ENCODE results near the gene BASP1. TPM values are rescaled to one million over a fixed set of nuclear protein-coding genes. Genes with fewer than 3 reads are reported as not detected.

The BASP1 gene
- total RNA-seq, 1 donor from 2014 or later, result 158 TPM

GRCh38 chr5:17288570-17288969, 71.1 kb downstream of the BASP1 start:
- peaks cover 12% of the 10 kb centered on the region for H3K9me3 Mint-ChIP-seq
- peaks cover 2% of the 10 kb centered on the region for H3K36me3 Mint-ChIP-seq
- TF ChIP-seq EZH2 (IDR thresholded peaks at IDR 0.05) (no peak), CTCF (IDR thresholded peaks at IDR 0.05) (no peak), EZH2phosphoT487 (IDR thresholded peaks at IDR 0.05) (no peak)

DNA sequence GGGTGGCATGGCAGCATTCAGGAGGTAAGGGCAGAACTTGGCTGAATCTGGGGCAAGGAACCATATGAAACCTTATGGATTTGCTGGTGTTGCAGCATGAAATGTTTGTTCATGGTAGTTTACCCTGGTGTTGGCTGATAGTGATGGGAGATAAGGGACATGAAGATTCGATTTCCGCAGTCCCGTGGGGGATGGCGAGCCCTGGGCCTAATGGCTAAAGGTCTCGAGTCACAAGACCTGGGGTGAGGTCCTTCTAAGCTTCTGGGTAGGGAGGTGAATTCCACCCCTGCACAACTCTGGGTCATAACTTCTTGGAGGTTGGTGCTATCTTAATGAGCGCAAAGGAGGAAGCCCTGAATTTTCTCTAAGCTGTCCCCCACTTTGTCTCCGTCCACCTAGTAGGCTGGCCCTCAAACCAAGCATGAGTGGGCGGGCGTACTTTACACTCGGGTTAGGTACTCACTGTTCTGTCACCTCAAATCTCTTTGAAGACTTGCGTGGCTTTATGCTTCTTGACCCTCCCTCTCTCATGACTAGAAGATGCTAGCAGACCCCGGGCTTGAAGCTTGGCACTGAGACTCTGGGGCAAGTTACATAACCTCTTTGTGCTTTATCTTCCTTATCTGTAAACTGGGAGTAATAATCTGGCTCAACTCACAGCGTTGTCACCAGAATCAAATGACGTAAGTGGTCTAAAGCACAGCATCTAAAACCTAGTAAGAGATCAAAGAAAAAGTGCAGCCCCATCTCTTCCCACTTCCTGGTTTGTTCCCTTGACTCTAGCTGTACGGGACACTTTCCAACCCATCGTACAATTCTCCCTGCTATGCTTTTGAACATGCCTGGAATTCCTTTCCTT, 72.5 kb downstream of the BASP1 start:
- no peaks in the 10 kb centered on the region for H3F3A ChIP-seq (ENCODE audit: low read depth)
- H3K4me3 ChIP-seq, result no peak overlapping the region
- Mint-ChIP-seq H3K27ac (peak overlapping the region; percentile 44), H3K36me3 (peaks cover 2% of the 10 kb centered on the region), H3K27me3 (ENCODE audit: insufficient read depth, low read depth) (peaks cover 5% of the 10 kb centered on the region), H3K4me1 (no peaks in the 10 kb centered on the region), H3K9me3 (peaks cover 12% of the 10 kb centered on the region), H3K4me3 (no peak overlapping the region)
- H3K9ac ChIP-seq, result no peak overlapping the region
- H3K27ac ChIP-seq, result no peak overlapping the region
- H3K36me3 ChIP-seq, result no peaks in the 10 kb centered on the region
- H4K20me1 ChIP-seq (ENCODE audit: low read depth), result no peaks in the 10 kb centered on the region
- no peaks in the 10 kb centered on the region for H3K79me2 ChIP-seq (ENCODE audit: low read depth)
- H2AFZ ChIP-seq (replicated peaks), result no peak overlapping the region
- TF ChIP-seq EZH2phosphoT487 (IDR thresholded peaks at IDR 0.05), result no peak
- TF ChIP-seq CTCF (IDR thresholded peaks at IDR 0.05), result no peak
- no peak for TF ChIP-seq EZH2 (IDR thresholded peaks at IDR 0.05)
- no peaks in the 10 kb centered on the region for H3K27me3 ChIP-seq
- no peaks in the 10 kb centered on the region for H3K9me3 ChIP-seq (ENCODE audit: low read depth)
- no peak overlapping the region for H3K4me2 ChIP-seq
- H3K4me1 ChIP-seq, result no peaks in the 10 kb centered on the region
- no peak for DNase-seq (ENCODE audit: low spot score)

More at GRCh38 chr5:17288570-17288969, 71.1 kb downstream of the BASP1 start:
- no peak overlapping the region for H3K4me2 ChIP-seq
- no peaks in the 10 kb centered on the region for H3K9me3 ChIP-seq (ENCODE audit: low read depth)
- no peak overlapping the region for H3K4me3 ChIP-seq
- peaks cover 5% of the 10 kb centered on the region for H3K27me3 Mint-ChIP-seq (ENCODE audit: insufficient read depth, low read depth)
- no peak overlapping the region for H3K4me3 Mint-ChIP-seq
- no peaks in the 10 kb centered on the region for H3K79me2 ChIP-seq (ENCODE audit: low read depth)
- peaks cover 5% of the 10 kb centered on the region for H3K4me1 Mint-ChIP-seq
- no peak overlapping the region for H2AFZ ChIP-seq (replicated peaks)
- H3K9ac ChIP-seq, result no peak overlapping the region
- DNase-seq (ENCODE audit: low spot score), result no peak
- no peaks in the 10 kb centered on the region for H3K27me3 ChIP-seq
- H3K27ac Mint-ChIP-seq, result no peak overlapping the region
- no peaks in the 10 kb centered on the region for H4K20me1 ChIP-seq (ENCODE audit: low read depth)
- no peaks in the 10 kb centered on the region for H3F3A ChIP-seq (ENCODE audit: low read depth)
- no peaks in the 10 kb centered on the region for H3K36me3 ChIP-seq
- no peak overlapping the region for H3K27ac ChIP-seq
- H3K4me1 ChIP-seq, result no peaks in the 10 kb centered on the region

- no peak overlapping the region for H3K4me3 Mint-ChIP-seq
- DNase-seq (ENCODE audit: low spot score), result no peak
- Histone ChIP-seq H4K20me1 (ENCODE audit: low read depth) (no peaks in the 10 kb centered on the region), H3K36me3 (no peaks in the 10 kb centered on the region), H2AFZ (replicated peaks) (no peak overlapping the region), H3K9me3 (ENCODE audit: low read depth) (no peaks in the 10 kb centered on the region), H3F3A (ENCODE audit: low read depth) (no peaks in the 10 kb centered on the region), H3K4me2 (no peak overlapping the region), H3K27me3 (no peaks in the 10 kb centered on the region), H3K27ac (no peak overlapping the region), H3K9ac (no peak overlapping the region), H3K4me3 (no peak overlapping the region), H3K79me2 (ENCODE audit: low read depth) (no peaks in the 10 kb centered on the region), H3K4me1 (no peaks in the 10 kb centered on the region)
- H3K36me3 Mint-ChIP-seq, result peaks cover 2% of the 10 kb centered on the region
- H3K27me3 Mint-ChIP-seq (ENCODE audit: insufficient read depth, low read depth), result peaks cover 5% of the 10 kb centered on the region
- H3K9me3 Mint-ChIP-seq, result peaks cover 12% of the 10 kb centered on the region
- no peak for TF ChIP-seq CTCF (IDR thresholded peaks at IDR 0.05)
- TF ChIP-seq EZH2phosphoT487 (IDR thresholded peaks at IDR 0.05), result no peak
- no peak for TF ChIP-seq EZH2 (IDR thresholded peaks at IDR 0.05)
- H3K4me1 Mint-ChIP-seq, result no peaks in the 10 kb centered on the region
- no peak overlapping the region for H3K27ac Mint-ChIP-seq
Measured at GRCh38 chr5:17290540-17290974, 73.1 kb downstream of the BASP1 start.
